Measurements from ENCODE around the gene ODF2L.
"Not testable (repeated sequence)": the region's sequence is repeated elsewhere in the genome, so short reads cannot be mapped to it uniquely, and the experiment has no call there.

The ODF2L gene

GRCh38 chr1:86387916-86388627 lies 8.1 kb downstream of the ODF2L start:
- DNase-seq: no peak

- DNase-seq: no peak
Measured at GRCh38 chr1:86382878-86383277, 13.2 kb downstream of the ODF2L start.

GRCh38 chr1:86381223-86381622 lies 14.9 kb downstream of the ODF2L start:
- DNase-seq: no peak

GRCh38 chr1:86380257-86380861 lies 15.8 kb downstream of the ODF2L start:
- peak; percentile 40 for DNase-seq

GRCh38 chr1:86378813-86379212 lies 17.3 kb downstream of the ODF2L start:
- no peak for DNase-seq

GRCh38 chr1:86377341-86377740 lies 18.8 kb downstream of the ODF2L start:
- DNase-seq: no peak

GRCh38 chr1:86375688-86376087 lies 20.4 kb downstream of the ODF2L start:
- DNase-seq: no peak

GRCh38 chr1:86370601-86371022 lies 25.5 kb downstream of the ODF2L start:
- DNase-seq: no peak

GRCh38 chr1:86365896-86366295 lies 30.2 kb downstream of the ODF2L start:
- no peak for DNase-seq

- DNase-seq: no peak
Measured at GRCh38 chr1:86362807-86363206, 33.3 kb downstream of the ODF2L start.

- DNase-seq: no peak
Measured at GRCh38 chr1:86357796-86358195, 38.3 kb downstream of the ODF2L start.

GRCh38 chr1:86356247-86356646 lies 39.9 kb downstream of the ODF2L start:
- no peak for DNase-seq

- DNase-seq: no peak
Measured at GRCh38 chr1:86352086-86352485, 44.0 kb downstream of the ODF2L start.

- not testable (repeated sequence) for DNase-seq
Measured at GRCh38 chr1:86350230-86350629, 45.9 kb downstream of the ODF2L start.

- DNase-seq: no peak
Measured at GRCh38 chr1:86346388-86346787, 49.7 kb downstream of the ODF2L start.

- DNase-seq: no peak
Measured at GRCh38 chr1:86345042-86345441, 51.1 kb downstream of the ODF2L start.

- DNase-seq: no peak
Measured at GRCh38 chr1:86339906-86340305, 56.2 kb downstream of the ODF2L start.

GRCh38 chr1:86339014-86339812 lies 56.9 kb downstream of the ODF2L start:
- no peak for DNase-seq

- DNase-seq: no peak
Measured at GRCh38 chr1:86335916-86336315, 60.2 kb downstream of the ODF2L start.

GRCh38 chr1:86325264-86325663 lies 70.9 kb downstream of the ODF2L start:
- no peak for DNase-seq

GRCh38 chr1:86324130-86324822 lies 71.8 kb downstream of the ODF2L start:
- DNase-seq: no peak

- no peak for DNase-seq
Measured at GRCh38 chr1:86322241-86322640, 73.9 kb downstream of the ODF2L start.

- no peak for DNase-seq
Measured at GRCh38 chr1:86318436-86318835, 77.7 kb downstream of the ODF2L start.

Data from NCI-H1417 treated with DMSO at 0.1 percent for 48 hours (cell line).